Endothelial cell of umbilical vein (primary cell): Measurements from ENCODE around the gene RTBDN. TPM values are rescaled to one million over a fixed set of nuclear protein-coding genes. Genes with fewer than 3 reads are reported as not detected.
A peak's percentile ranks its signal among the peaks of the same experiment; 100 is the strongest.

Experiments used
- BruUV-seq: library from RNA; stranded (reverse); fragments of 400-500 nt; replicated peaks from 2 replicates; lab custom pipeline; 2021; lab: Mats Ljungman, UMichigan
- CTCF ChIA-PET: fragments of 300-600, 350-600 bp; sonication (Branson Sonifier 250); formaldehyde crosslinking; loops from one replicate; lab custom pipeline; 2021; ENCODE audit warnings: antibody characterized with exemption, inconsistent platforms; lab: Charles Lee
- POLR2A ChIA-PET: fragments of 300-600, 350-600 bp; sonication (Branson Sonifier 250); formaldehyde crosslinking; loops from one replicate; lab custom pipeline; 2021; ENCODE audit warnings: antibody characterized with exemption, inconsistent platforms; lab: Charles Lee
- DNase-seq: peaks from one replicate; pipeline ENCODE4 v3.0.0-alpha.2; 2011; ENCODE audit warnings: low read depth, low spot score
- FAIRE-seq: peaks from 2 replicates; lab custom pipeline; 2011; peaks lifted over from hg19 to GRCh38; lab: Jason Lieb, UNC
- H2AFZ ChIP-seq: 2 replicates; pipeline ENCODE4 v1.6.0; 2012; ENCODE audit warnings: low read depth, low read length, control low read depth, inconsistent platforms
- H3K27ac ChIP-seq: 2 replicates; pipeline ENCODE4 v1.5.1; 2011; ENCODE audit warnings: low read depth, mild to moderate bottlenecking, control low read depth, low read length, moderate library complexity; ENCODE audit not compliant: insufficient read depth
- H3K27me3 ChIP-seq, 2 experiments: 2 replicates each; pipeline versions ENCODE4 v1.6.0 to v1.6.1; 2011; ENCODE audit warnings: low read length in 2 of 2, mixed read lengths in 1 of 2; ENCODE audit not compliant: control insufficient read depth in 2 of 2, insufficient read depth in 2 of 2
- H3K36me3 ChIP-seq, 2 experiments: 2 replicates in 1 of 2; 3 replicates in 1 of 2; pipeline ENCODE4 v1.5.1; 2011; ENCODE audit warnings: low read length in 2 of 2, mild to moderate bottlenecking in 1 of 2, moderate library complexity in 1 of 2; ENCODE audit not compliant: control insufficient read depth in 2 of 2, insufficient read depth in 2 of 2; ENCODE audit errors: extremely low read depth in 1 of 2
- H3K4me1 ChIP-seq: 3 replicates; pipeline ENCODE4 v1.5.1; 2011; ENCODE audit warnings: mild to moderate bottlenecking, low read length; ENCODE audit not compliant: control insufficient read depth, insufficient read depth; ENCODE audit errors: extremely low read depth
- H3K4me2 ChIP-seq: 2 replicates; pipeline ENCODE4 v1.6.1; 2011; ENCODE audit warnings: low read length, control low read depth, mixed read lengths; ENCODE audit not compliant: insufficient read depth
- H3K4me3 ChIP-seq, 3 experiments: fragments of 200-600 bp in 1 of 3; sonication (generic), shearing (Covaris generic) in 1 of 3; replicated peaks in 1 of 3; 2 replicates each; pipeline ENCODE4 v1.5.1; 2011 to 2016; ENCODE audit warnings: control low read depth in 3 of 3, low read length in 3 of 3, mild to moderate bottlenecking in 2 of 3, inconsistent platforms in 1 of 3, low read depth in 1 of 3, moderate library complexity in 1 of 3; ENCODE audit not compliant: insufficient read depth in 1 of 3
- H3K79me2 ChIP-seq: 2 replicates; pipeline ENCODE4 v1.6.0; 2012; ENCODE audit warnings: low read length, inconsistent platforms; ENCODE audit not compliant: control insufficient read depth, insufficient read depth
- H3K9ac ChIP-seq: replicated peaks from 2 replicates; pipeline ENCODE3; 2011; ENCODE audit warnings: low read length, control low read depth; ENCODE audit not compliant: insufficient read depth; ENCODE audit errors: extremely low read depth
- H3K9me1 ChIP-seq: replicated peaks from 3 replicates; pipeline ENCODE4 v1.6.0; 2011; ENCODE audit warnings: mild to moderate bottlenecking, low read length; ENCODE audit not compliant: control insufficient read depth, insufficient read depth; ENCODE audit errors: extremely low read depth
- H3K9me3 ChIP-seq: replicated peaks from 2 replicates; pipeline ENCODE4 v1.5.1; 2012; ENCODE audit warnings: low read length, inconsistent platforms; ENCODE audit not compliant: control insufficient read depth, insufficient read depth
- H4K20me1 ChIP-seq: replicated peaks from 2 replicates; pipeline ENCODE3; 2011; ENCODE audit warnings: mild to moderate bottlenecking, low read length; ENCODE audit not compliant: control insufficient read depth, insufficient read depth; ENCODE audit errors: extremely low read depth
- CTCF ChIP-seq, 2 donors: IDR thresholded peaks; 1 replicate in 1 of 2; 2 replicates in 1 of 2; pipeline ENCODE4 v1.5.1; 2011; ENCODE audit warnings: low read length in 2 of 2, mild to moderate bottlenecking in 2 of 2, moderate library complexity in 2 of 2, control low read depth in 1 of 2, inconsistent platforms in 1 of 2, low read depth in 1 of 2; ENCODE audit not compliant: insufficient read depth in 1 of 2; ENCODE audit errors: extremely low read depth in 1 of 2
- EZH2 ChIP-seq: IDR thresholded peaks from 2 replicates; pipeline ENCODE4 v1.6.1; 2012; ENCODE audit warnings: borderline replicate concordance, low read depth, mild to moderate bottlenecking, moderate library complexity, low read length, inconsistent platforms; ENCODE audit not compliant: severe bottlenecking
- FOS ChIP-seq: IDR thresholded peaks from 2 replicates; pipeline ENCODE4 v1.6.1; 2011; ENCODE audit warnings: mild to moderate bottlenecking, low read length, moderate library complexity, borderline replicate concordance; ENCODE audit not compliant: insufficient read depth
- GATA2 ChIP-seq: IDR thresholded peaks from 2 replicates; pipeline ENCODE4 v1.7.0; 2011; ENCODE audit warnings: low read depth, mild to moderate bottlenecking, moderate library complexity, mixed read lengths, low read length; ENCODE audit not compliant: insufficient read length, insufficient read depth
- JUN ChIP-seq: IDR thresholded peaks from 2 replicates; pipeline ENCODE4 v1.6.1; 2011; ENCODE audit warnings: borderline replicate concordance, low read depth; ENCODE audit not compliant: insufficient read length, insufficient read depth
- MAX ChIP-seq: IDR thresholded peaks from 2 replicates; pipeline ENCODE4 v1.6.1; 2011; ENCODE audit not compliant: insufficient read depth, insufficient read length
- MYC ChIP-seq: IDR thresholded peaks from one replicate; pipeline ENCODE4 v1.6.1; 2011; ENCODE audit warnings: mild to moderate bottlenecking, low read depth, low read length
- POLR2A ChIP-seq: IDR thresholded peaks from 2 replicates; pipeline ENCODE4 v1.6.1; 2012; ENCODE audit warnings: low read depth, mild to moderate bottlenecking, control low read depth, low read length
- POLR2AphosphoS5 ChIP-seq: IDR thresholded peaks from 2 replicates; pipeline ENCODE4 v1.6.1; 2012; ENCODE audit warnings: low read depth, mild to moderate bottlenecking, control low read depth, low read length, moderate library complexity; ENCODE audit not compliant: insufficient read depth
- dilution Hi-C: fragments of 300-500 bp; cut with MboI; formaldehyde crosslinking; loops from one replicate; pipeline ENCODE4 v1.15.0; 2019; ENCODE audit warnings: low sequenced_read_pairs; ENCODE audit not compliant: extremely low pct_ligation_motif_present
- intact Hi-C: fragments of 100-400 bp; cut with micrococcal nuclease; formaldehyde crosslinking; loops from one replicate; pipeline ENCODE4 v1.10.0; 2022
- polyA plus RNA-seq, 4 experiments: library from polyadenylated mRNA; depleted of rRNA in 3 of 4; stranded (reverse) in 3 of 4; unstranded in 1 of 4; fragments of >200 nt; gene quantifications; 2 replicates each; pipeline versions ENCODE4 v1.2.1 to v1.2.3, GENCODE V29; 2011 to 2012; ENCODE audit warnings: missing spikeins in 1 of 4
- total RNA-seq: library from RNA; stranded (reverse); gene quantifications from 2 replicates; pipeline ENCODE4 v1.2.3, GENCODE V29; 2021

The RTBDN gene
- total and polyA plus RNA-seq, 2 donors (not counting 3 experiments of a cell fraction or from before 2014, with no cell fraction given), result not detected

- Histone ChIP-seq H3K27me3 (peaks cover 9 to 20% of the 10 kb centered on the region in 2 experiments), H3K27ac (peak within 1 kb of the TSS; percentile 49)
- FAIRE-seq, result peak; percentile 94
These were observed 46.9 kb upstream of the RTBDN start, which contains the start of gene DNASE2 for GRCh38 chr19:12881172-12881808. Gene DNASE2, minus strand, starts transcription at chr19:12881449. Its CDS starts 74 bp downstream, at chr19:12881375.

GRCh38 chr19:12880551-12881171 lies 46.3 kb upstream of the RTBDN start:
- H3K9me1 ChIP-seq, result no peaks in the 10 kb centered on the region
- DNase-seq (no peak), FAIRE-seq (no peak)
- BruUV-seq, result no TSS peak
- peaks cover 0 to 5% of the 10 kb centered on the region in 2 experiments for H3K36me3 ChIP-seq
- no peaks in the 10 kb centered on the region for H3K9me3 ChIP-seq
- intact Hi-C loops, result loop anchor here (2.0 kb wide), 1 partner anchor 38 kb away; the partner anchor contains the start of gene SYCE2
- H3K4me2 ChIP-seq, result peak overlapping the region; percentile 66
- H4K20me1 ChIP-seq, result no peaks in the 10 kb centered on the region
- H3K27me3 ChIP-seq, result peaks cover 7 to 15% of the 10 kb centered on the region in 2 experiments
- peak overlapping the region; percentile 25 to 78 (median 49) for H3K4me3 ChIP-seq
- POLR2A ChIA-PET, result interaction anchor here (0.7 to 1.0 kb wide), 2 partner anchors 10 to 270 kb away, joined by 3 to 10 read pairs; partner anchors contain the start of genes GCDH, ZNF490 and ZNF791
- TF ChIP-seq FOS, result no peak
- no peak for TF ChIP-seq MYC
- no peak for TF ChIP-seq JUN
- TF ChIP-seq CTCF (IDR thresholded peaks at IDR 0.05; ENCODE audit: extremely low read depth in 1 of 2, insufficient read depth in 1 of 2, low read depth in 1 of 2, low read length in 2 of 2), result no peak
- no peak for TF ChIP-seq POLR2A
- TF ChIP-seq POLR2AphosphoS5, result no peak
- no peak for TF ChIP-seq MAX
- no peak for TF ChIP-seq GATA2
- H2AFZ ChIP-seq, result peak overlapping the region; percentile 70
- CTCF ChIA-PET, result interaction anchor here (1.1 to 3.5 kb wide), 7 partner anchors 9 to 120 kb away, joined by 3 to 22 read pairs (median 12); partner anchors contain the start of gene GCDH
- H3K27ac ChIP-seq, result peak overlapping the region; percentile 49
- H3K4me1 ChIP-seq, result peaks cover 4% of the 10 kb centered on the region
- H3K9ac ChIP-seq, result peak overlapping the region; percentile 56
- dilution Hi-C loops, result no loop called here
- H3K79me2 ChIP-seq, result no peaks in the 10 kb centered on the region

More at GRCh38 chr19:12881172-12881808, 46.9 kb upstream of the RTBDN start, which contains the start of gene DNASE2:
- POLR2A ChIA-PET, result interaction anchor here (1.1 kb wide), 1 partner anchor 10 kb away, joined by 4 read pairs; the partner anchor contains the start of gene GCDH
- intact Hi-C loops, result loop anchor here (2.0 kb wide), 1 partner anchor 38 kb away; the partner anchor contains the start of gene SYCE2
- peak; percentile 54 for TF ChIP-seq POLR2AphosphoS5
- no peak for TF ChIP-seq MAX
- TF ChIP-seq POLR2A, result peak; percentile 36
- TF ChIP-seq EZH2, result no peak
- no peaks in the 10 kb centered on the region for H3K9me3 ChIP-seq
- H3K4me2 ChIP-seq, result peak within 1 kb of the TSS; percentile 66
- peak; percentile 82 for DNase-seq
- no peaks in the 10 kb centered on the region for H3K9me1 ChIP-seq
- H3K9ac ChIP-seq, result peak within 1 kb of the TSS; percentile 56
- H3K79me2 ChIP-seq, result no peaks in the 10 kb centered on the region
- CTCF ChIA-PET, result interaction anchor here (1.1 to 3.5 kb wide), 7 partner anchors 10 to 121 kb away, joined by 3 to 22 read pairs (median 12); partner anchors contain the start of gene GCDH
- peak within 1 kb of the TSS; percentile 25 to 78 (median 49) for H3K4me3 ChIP-seq
- peak within 1 kb of the TSS; percentile 70 for H2AFZ ChIP-seq
- dilution Hi-C loops, result no loop called here
- H4K20me1 ChIP-seq, result no peaks in the 10 kb centered on the region
- TSS peak; percentile 23 for BruUV-seq
- peaks cover 0 to 5% of the 10 kb centered on the region in 2 experiments for H3K36me3 ChIP-seq
- H3K4me1 ChIP-seq, result peaks cover 4% of the 10 kb centered on the region
